T-helper 17 cell (primary cell): Measurements from ENCODE around the gene MSRB3. TPM values are rescaled to one million over a fixed set of nuclear protein-coding genes. Genes with fewer than 3 reads are reported as not detected.

Experiments used
- ATAC-seq: fragments of 150-1000 bp; cut with Tn5 transposase; 2 replicates; pipeline ENCODE4 v1.10.0; 2021; ENCODE audit warnings: mild to moderate bottlenecking, moderate library complexity
- DNase-seq, 3 donors: peaks; one replicate each; pipeline versions ENCODE4 v3.0.0 to v3.0.0-alpha.2; 2020 to 2021
- H3K9me3 ChIP-seq: one replicate; pipeline ENCODE4 v1.7.0; 2013; ENCODE audit warnings: low read length, mild to moderate bottlenecking; ENCODE audit not compliant: control insufficient read depth, poor library complexity, severe bottlenecking
- H3K27ac Mint-ChIP-seq: one replicate; pipeline ENCODE4 v1.8.0; 2022; ENCODE audit warnings: mild to moderate bottlenecking, moderate library complexity, mixed read lengths
- H3K27me3 Mint-ChIP-seq: one replicate; pipeline ENCODE4 v1.8.0; 2022; ENCODE audit warnings: mixed read lengths
- H3K36me3 Mint-ChIP-seq: one replicate; pipeline ENCODE4 v1.8.0; 2022; ENCODE audit warnings: low read depth, mixed read lengths
- H3K4me1 Mint-ChIP-seq: one replicate; pipeline ENCODE4 v1.8.0; 2022; ENCODE audit warnings: mild to moderate bottlenecking, mixed read lengths
- H3K4me3 Mint-ChIP-seq: one replicate; pipeline ENCODE4 v1.8.0; 2022; ENCODE audit warnings: mild to moderate bottlenecking, moderate library complexity, mixed read lengths
- total RNA-seq, 4 donors: library from RNA in 2 of 4; stranded (reverse) in 2 of 4; gene quantifications; one replicate each; pipeline ENCODE4 v1.2.3 and lab custom pipeline; 2022 to 2026

Gene MSRB3
- total RNA-seq, 2 donors from 2014 or later: 0.22 to 5.9 TPM

DNA sequence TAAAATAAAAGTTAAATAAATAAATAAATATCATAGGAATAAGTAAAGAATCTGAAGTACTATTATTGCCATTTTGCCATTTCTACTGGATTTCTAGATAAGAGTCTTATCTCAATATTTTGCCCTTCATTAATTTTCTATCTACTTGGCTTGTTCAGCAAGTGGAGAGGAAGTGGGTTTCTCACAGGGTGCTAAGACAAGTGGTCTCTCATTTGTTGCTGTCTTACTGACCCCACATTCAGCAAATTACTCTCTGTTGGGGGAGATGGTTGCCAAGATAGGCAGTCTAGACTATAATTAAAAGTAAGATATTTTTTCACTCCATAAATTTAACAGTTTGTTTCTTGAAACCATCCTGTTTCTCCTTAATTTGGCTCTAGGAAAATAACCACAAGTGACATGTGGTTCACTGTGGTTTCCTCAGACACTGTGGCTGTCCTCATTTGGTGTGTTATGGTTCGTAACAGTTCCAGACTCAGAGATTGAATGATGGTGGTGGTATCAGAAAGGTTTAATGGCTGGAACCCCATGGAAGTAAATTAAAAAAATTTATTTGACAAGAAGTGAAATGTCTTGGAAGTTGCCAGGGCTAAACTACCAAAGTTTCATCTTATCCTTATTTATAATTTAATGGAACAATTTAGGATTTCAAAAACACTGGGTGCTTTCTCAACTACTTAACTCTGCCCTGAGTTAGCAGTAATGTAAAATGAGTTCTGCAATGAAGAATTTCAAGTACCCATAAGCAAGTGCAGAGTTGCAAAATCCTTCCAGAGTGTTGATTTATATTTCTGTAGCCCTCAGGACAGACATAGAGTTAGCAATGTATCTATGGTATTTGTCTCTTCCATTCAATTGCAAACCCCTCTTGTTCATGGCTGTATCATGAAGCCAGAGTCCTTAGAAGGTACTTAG is 214.8 kb downstream of the MSRB3 start:
- ATAC-seq (no peak), DNase-seq (no peak)
- no peaks in the 10 kb centered on the region for H3K4me1 Mint-ChIP-seq
- H3K4me3 Mint-ChIP-seq: no peak overlapping the region
- no peaks in the 10 kb centered on the region for H3K36me3 Mint-ChIP-seq
- peaks cover 7% of the 10 kb centered on the region for H3K27me3 Mint-ChIP-seq
- H3K9me3 ChIP-seq: no peaks in the 10 kb centered on the region
- no peak overlapping the region for H3K27ac Mint-ChIP-seq

DNA sequence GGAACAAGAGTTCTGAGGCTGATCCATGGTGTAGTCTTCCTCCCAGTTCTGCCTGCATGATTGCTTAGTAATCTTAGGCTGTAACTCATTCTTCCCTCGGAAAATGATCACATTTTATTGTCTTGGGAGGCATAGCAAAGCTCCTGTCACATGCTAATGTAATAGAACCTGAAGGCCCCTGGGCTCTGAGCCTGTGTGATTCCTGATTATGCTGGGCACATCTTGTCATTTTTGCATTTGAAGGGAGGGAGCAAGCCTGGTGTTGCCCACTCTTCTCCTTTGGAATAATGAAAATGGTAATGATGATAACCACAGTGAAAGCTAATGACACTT is 215.4 kb downstream of the MSRB3 start:
- Mint-ChIP-seq H3K36me3 (no peaks in the 10 kb centered on the region), H3K27ac (no peak overlapping the region), H3K4me1 (no peaks in the 10 kb centered on the region), H3K4me3 (no peak overlapping the region), H3K27me3 (peaks cover 7% of the 10 kb centered on the region)
- no peak for DNase-seq
- ATAC-seq: no peak
- no peaks in the 10 kb centered on the region for H3K9me3 ChIP-seq

- Mint-ChIP-seq H3K4me3 (no peak overlapping the region), H3K36me3 (no peaks in the 10 kb centered on the region), H3K27me3 (peaks cover 7% of the 10 kb centered on the region), H3K4me1 (no peaks in the 10 kb centered on the region), H3K27ac (no peak overlapping the region)
- DNase-seq (no peak), ATAC-seq (no peak)
- no peaks in the 10 kb centered on the region for H3K9me3 ChIP-seq
Observed at GRCh38 chr12:65494537-65494936, 216.1 kb downstream of the MSRB3 start.

- H3K9me3 ChIP-seq: no peaks in the 10 kb centered on the region
- Mint-ChIP-seq H3K4me1 (no peaks in the 10 kb centered on the region), H3K36me3 (no peaks in the 10 kb centered on the region), H3K4me3 (no peak overlapping the region), H3K27ac (no peak overlapping the region), H3K27me3 (peaks cover 7% of the 10 kb centered on the region)
- no peak for ATAC-seq
- DNase-seq: no peak
Observed at GRCh38 chr12:65495233-65495632, 216.8 kb downstream of the MSRB3 start.

DNA sequence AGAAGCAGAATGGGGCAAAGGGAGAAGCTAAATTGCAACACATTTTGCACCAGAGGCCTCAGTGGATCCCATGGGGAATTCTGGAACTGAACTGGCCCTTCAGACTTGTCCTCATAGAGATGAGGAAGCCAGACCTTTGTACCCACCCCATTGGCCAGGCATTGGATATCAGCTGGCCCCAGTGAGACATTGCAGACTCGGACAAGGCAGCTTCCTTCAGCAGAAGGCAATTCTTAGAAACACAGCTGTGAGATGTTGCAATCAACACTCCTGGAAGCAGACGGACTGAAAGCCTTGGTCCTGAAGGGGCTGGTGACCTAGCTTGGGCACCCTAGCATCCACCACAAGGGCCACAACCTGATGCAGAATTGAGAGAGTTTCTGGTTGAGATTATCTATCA is 218.1 kb downstream of the MSRB3 start:
- no peak overlapping the region for H3K4me3 Mint-ChIP-seq
- peaks cover 7% of the 10 kb centered on the region for H3K27me3 Mint-ChIP-seq
- no peaks in the 10 kb centered on the region for H3K9me3 ChIP-seq
- H3K36me3 Mint-ChIP-seq: no peaks in the 10 kb centered on the region
- DNase-seq (no peak), ATAC-seq (no peak)
- H3K4me1 Mint-ChIP-seq: no peaks in the 10 kb centered on the region
- no peak overlapping the region for H3K27ac Mint-ChIP-seq

DNA sequence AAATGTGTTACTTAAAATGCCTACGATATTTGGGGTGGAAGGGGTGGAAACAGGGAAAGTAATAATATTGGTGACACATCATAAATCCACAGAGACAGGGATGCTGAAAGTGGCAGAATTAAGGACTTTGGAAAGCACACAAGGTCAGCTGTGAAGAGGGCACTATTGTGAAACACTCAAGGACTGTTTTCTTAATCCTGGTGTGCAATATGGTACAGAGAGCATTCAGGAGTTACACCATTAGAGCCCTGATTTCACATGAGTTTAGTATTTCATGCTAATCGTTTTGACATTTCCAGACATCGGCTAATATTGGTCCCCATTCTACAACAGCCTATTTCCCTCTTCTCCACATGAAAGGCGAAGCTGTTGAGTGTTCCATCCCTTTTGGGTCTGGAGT is 219.2 kb downstream of the MSRB3 start:
- DNase-seq: no peak

DNA sequence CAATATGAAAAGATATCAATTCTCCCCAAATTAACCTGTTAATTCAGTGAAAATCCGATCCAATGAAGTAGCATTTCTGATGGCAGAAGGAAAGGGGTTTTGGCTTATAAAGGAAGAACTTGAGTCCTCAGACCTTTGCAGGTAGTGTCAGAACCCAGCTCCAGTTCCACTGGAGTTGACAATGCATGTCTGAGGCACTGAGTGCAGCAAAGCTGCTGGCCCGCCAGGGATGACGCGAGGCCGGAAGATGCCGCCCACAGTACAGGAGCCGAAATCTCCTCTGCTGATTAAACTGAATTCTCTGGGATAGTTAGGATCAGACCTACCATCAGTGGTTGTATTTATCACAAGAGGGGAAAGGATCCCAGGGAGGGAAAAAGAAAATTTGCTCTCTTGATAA is 220.7 kb downstream of the MSRB3 start:
- Mint-ChIP-seq H3K4me1 (no peaks in the 10 kb centered on the region), H3K4me3 (no peak overlapping the region), H3K36me3 (no peaks in the 10 kb centered on the region), H3K27me3 (peaks cover 6% of the 10 kb centered on the region), H3K27ac (no peak overlapping the region)
- no peaks in the 10 kb centered on the region for H3K9me3 ChIP-seq
- DNase-seq: no peak
- ATAC-seq: no peak

More for the DNA sequence above, 219.2 kb downstream of the MSRB3 start:
- H3K27ac Mint-ChIP-seq: no peak overlapping the region
- no peaks in the 10 kb centered on the region for H3K4me1 Mint-ChIP-seq
- no peak for ATAC-seq
- no peaks in the 10 kb centered on the region for H3K9me3 ChIP-seq
- peaks cover 7% of the 10 kb centered on the region for H3K27me3 Mint-ChIP-seq
- no peaks in the 10 kb centered on the region for H3K36me3 Mint-ChIP-seq
- no peak overlapping the region for H3K4me3 Mint-ChIP-seq

GRCh38 chr12:65500091-65500900 is 221.8 kb downstream of the MSRB3 start:
- no peaks in the 10 kb centered on the region for H3K36me3 Mint-ChIP-seq
- H3K27ac Mint-ChIP-seq: no peak overlapping the region
- H3K9me3 ChIP-seq: no peaks in the 10 kb centered on the region
- DNase-seq (no peak), ATAC-seq (no peak)
- H3K4me3 Mint-ChIP-seq: no peak overlapping the region
- H3K4me1 Mint-ChIP-seq: no peaks in the 10 kb centered on the region
- H3K27me3 Mint-ChIP-seq: no peaks in the 10 kb centered on the region

DNA sequence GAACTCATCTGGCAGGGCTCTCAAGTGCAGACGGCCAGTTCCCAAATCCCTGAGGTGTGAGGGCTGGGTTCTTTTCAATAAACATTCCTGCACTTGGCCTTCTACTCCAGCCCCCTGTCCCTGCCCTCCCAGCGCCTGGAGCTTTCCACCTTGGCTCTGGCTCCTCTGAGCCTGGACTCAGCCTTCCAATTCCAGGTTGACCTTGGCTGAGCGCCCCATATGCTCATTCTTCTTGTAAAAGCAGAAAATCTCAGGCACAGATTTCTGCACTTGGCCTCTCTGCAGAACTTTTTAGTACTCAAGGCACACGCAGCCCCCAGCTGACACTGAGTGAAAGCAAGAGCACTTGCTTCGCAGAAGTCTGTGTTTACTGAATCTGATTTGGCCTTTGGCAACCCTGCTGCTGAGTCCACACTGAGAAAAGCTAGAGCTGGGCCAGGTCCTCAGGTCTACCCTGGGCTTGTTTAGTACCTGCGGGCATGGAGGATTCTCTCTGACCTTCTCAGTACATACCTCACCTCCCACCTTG is 222.7 kb downstream of the MSRB3 start:
- ATAC-seq (no peak), DNase-seq (no peak)
- Mint-ChIP-seq H3K27ac (no peak overlapping the region), H3K27me3 (no peaks in the 10 kb centered on the region), H3K4me3 (no peak overlapping the region), H3K36me3 (no peaks in the 10 kb centered on the region), H3K4me1 (no peaks in the 10 kb centered on the region)
- no peaks in the 10 kb centered on the region for H3K9me3 ChIP-seq

- ATAC-seq (no peak), DNase-seq (no peak)
- Mint-ChIP-seq H3K4me3 (no peak overlapping the region), H3K36me3 (no peaks in the 10 kb centered on the region), H3K27ac (no peak overlapping the region), H3K27me3 (no peaks in the 10 kb centered on the region), H3K4me1 (no peaks in the 10 kb centered on the region)
- no peaks in the 10 kb centered on the region for H3K9me3 ChIP-seq
Observed at GRCh38 chr12:65501935-65502334, 223.5 kb downstream of the MSRB3 start.

- Mint-ChIP-seq H3K4me3 (no peak overlapping the region), H3K27ac (no peak overlapping the region), H3K4me1 (no peaks in the 10 kb centered on the region), H3K27me3 (no peaks in the 10 kb centered on the region), H3K36me3 (no peaks in the 10 kb centered on the region)
- no peak for DNase-seq
- ATAC-seq: no peak
- H3K9me3 ChIP-seq: no peaks in the 10 kb centered on the region
Observed at GRCh38 chr12:65504417-65504816, 225.9 kb downstream of the MSRB3 start.

- Mint-ChIP-seq H3K27me3 (no peaks in the 10 kb centered on the region), H3K36me3 (no peaks in the 10 kb centered on the region), H3K4me1 (no peaks in the 10 kb centered on the region), H3K27ac (no peak overlapping the region), H3K4me3 (no peak overlapping the region)
- no peaks in the 10 kb centered on the region for H3K9me3 ChIP-seq
- DNase-seq (no peak), ATAC-seq (no peak)
Observed at GRCh38 chr12:65505386-65506121, 227.1 kb downstream of the MSRB3 start.
